Epithelial cell of proximal tubule (primary cell): Measurements from ENCODE around the gene FTO. TPM values are rescaled to one million over a fixed set of nuclear protein-coding genes. Genes with fewer than 3 reads are reported as not detected.

ENCODE experiments used
- DNase-seq: peaks from one replicate; pipeline ENCODE4 v3.0.0-alpha.2; 2011; ENCODE audit warnings: low read depth
- H3K4me3 ChIP-seq: 2 replicates; pipeline ENCODE4 v1.5.1; 2011; ENCODE audit warnings: low read depth, mild to moderate bottlenecking, low read length
- total RNA-seq: library from RNA; depleted of rRNA; stranded (reverse); fragments of >200 nt; gene quantifications from 2 replicates; pipeline ENCODE4 v1.2.3, GENCODE V29; 2015
- TF ChIP-seq, protein P1 (sequence below): conservative IDR thresholded peaks from 2 replicates; pipeline ENCODE4 v1.5.1; 2012; ENCODE audit warnings: low read depth, mild to moderate bottlenecking, low read length

FTO gene
- total RNA-seq, 1 donor from 2014 or later, result 62.7 TPM

DNA sequence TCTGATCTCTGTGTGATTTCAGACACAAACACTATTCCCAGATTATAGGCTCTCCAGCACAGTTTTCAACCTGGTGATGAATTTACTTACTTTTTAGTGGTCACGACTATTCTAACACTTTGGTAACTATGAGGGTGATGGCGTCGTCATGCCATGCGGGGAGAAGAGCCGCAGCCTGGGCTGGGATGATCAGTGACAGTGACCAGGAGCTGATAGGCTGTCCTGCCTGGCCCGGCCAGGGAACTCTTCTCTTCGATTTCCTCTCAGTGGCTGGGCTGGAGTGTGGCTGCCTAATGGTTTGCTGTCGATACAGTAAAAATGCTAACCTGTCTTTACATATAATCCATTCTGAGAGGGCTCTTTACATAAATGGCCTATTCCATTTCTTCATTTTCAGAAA is 469.5 kb downstream of the FTO start:
- TF ChIP-seq, protein P1, sequence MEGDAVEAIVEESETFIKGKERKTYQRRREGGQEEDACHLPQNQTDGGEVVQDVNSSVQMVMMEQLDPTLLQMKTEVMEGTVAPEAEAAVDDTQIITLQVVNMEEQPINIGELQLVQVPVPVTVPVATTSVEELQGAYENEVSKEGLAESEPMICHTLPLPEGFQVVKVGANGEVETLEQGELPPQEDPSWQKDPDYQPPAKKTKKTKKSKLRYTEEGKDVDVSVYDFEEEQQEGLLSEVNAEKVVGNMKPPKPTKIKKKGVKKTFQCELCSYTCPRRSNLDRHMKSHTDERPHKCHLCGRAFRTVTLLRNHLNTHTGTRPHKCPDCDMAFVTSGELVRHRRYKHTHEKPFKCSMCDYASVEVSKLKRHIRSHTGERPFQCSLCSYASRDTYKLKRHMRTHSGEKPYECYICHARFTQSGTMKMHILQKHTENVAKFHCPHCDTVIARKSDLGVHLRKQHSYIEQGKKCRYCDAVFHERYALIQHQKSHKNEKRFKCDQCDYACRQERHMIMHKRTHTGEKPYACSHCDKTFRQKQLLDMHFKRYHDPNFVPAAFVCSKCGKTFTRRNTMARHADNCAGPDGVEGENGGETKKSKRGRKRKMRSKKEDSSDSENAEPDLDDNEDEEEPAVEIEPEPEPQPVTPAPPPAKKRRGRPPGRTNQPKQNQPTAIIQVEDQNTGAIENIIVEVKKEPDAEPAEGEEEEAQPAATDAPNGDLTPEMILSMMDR, result no peak
- H3K4me3 ChIP-seq, result no peak overlapping the region
- no peak for DNase-seq

GRCh38 chr16:54174201-54174600 is 470.2 kb downstream of the FTO start:
- no peak overlapping the region for H3K4me3 ChIP-seq
- DNase-seq, result no peak

GRCh38 chr16:54174750-54175149 is 470.8 kb downstream of the FTO start:
- DNase-seq, result no peak
- TF ChIP-seq, protein P1, result no peak
- no peak overlapping the region for H3K4me3 ChIP-seq

More at GRCh38 chr16:54174201-54174600, 470.2 kb downstream of the FTO start:
- TF ChIP-seq, protein P1, result no peak

DNA sequence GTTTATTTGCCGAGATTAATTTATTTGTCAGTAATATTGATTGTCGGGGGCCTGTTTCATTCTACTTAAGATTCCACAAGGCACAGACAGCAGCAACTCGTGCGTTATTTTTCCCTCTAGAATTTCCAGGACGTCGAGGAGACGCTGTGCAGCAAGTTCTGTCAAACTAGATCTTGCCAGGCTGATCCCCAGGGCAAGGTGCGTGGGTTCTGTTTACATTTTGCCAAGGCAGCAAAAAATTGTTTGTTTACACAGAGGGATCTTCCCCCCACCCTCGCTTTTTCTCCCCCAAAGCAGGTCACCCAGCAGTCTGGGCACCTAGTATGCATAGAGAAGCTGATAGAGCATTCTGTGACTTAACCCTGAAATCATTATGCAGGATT is 471.2 kb downstream of the FTO start:
- TF ChIP-seq, protein P1, result no peak
- DNase-seq, result no peak
- H3K4me3 ChIP-seq, result no peak overlapping the region

- no peak overlapping the region for H3K4me3 ChIP-seq
- DNase-seq, result no peak
- TF ChIP-seq, protein P1, result no peak
Observed at GRCh38 chr16:54175552-54176375, 471.8 kb downstream of the FTO start.

DNA sequence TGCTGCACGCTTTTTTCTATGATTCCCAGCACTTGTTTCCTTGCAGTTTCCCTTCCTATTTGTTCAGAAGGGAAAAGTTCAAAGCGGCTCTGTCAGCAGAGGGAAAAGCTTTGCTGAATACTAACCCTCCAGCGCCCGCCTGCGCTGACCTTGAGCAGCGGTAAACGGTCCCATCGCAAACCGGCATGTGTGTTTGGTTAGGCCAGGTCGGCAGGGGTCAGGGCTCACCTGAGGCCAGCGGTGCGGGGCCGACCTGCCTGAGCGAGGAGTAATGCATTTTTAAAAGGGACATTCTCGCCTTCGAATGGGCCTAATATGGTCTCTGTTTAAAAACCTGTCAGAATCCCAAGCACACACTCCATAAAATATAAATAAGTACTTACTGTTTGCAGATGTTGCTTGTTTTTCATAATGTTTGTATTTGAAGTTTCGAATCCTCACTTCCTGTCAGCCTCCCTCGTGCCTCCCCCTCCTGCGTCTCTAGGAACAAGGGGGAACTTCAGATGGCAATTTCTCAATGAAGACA is 472.5 kb downstream of the FTO start:
- DNase-seq, result no peak
- H3K4me3 ChIP-seq, result no peak overlapping the region
- TF ChIP-seq, protein P1, result no peak
